ENCODE measurements around the gene UBE3D.
"Not testable (repeated sequence)": the region's sequence is repeated elsewhere in the genome, so short reads cannot be mapped to it uniquely, and the experiment has no call there.

- TF ChIP-seq, protein P1, sequence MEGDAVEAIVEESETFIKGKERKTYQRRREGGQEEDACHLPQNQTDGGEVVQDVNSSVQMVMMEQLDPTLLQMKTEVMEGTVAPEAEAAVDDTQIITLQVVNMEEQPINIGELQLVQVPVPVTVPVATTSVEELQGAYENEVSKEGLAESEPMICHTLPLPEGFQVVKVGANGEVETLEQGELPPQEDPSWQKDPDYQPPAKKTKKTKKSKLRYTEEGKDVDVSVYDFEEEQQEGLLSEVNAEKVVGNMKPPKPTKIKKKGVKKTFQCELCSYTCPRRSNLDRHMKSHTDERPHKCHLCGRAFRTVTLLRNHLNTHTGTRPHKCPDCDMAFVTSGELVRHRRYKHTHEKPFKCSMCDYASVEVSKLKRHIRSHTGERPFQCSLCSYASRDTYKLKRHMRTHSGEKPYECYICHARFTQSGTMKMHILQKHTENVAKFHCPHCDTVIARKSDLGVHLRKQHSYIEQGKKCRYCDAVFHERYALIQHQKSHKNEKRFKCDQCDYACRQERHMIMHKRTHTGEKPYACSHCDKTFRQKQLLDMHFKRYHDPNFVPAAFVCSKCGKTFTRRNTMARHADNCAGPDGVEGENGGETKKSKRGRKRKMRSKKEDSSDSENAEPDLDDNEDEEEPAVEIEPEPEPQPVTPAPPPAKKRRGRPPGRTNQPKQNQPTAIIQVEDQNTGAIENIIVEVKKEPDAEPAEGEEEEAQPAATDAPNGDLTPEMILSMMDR (IDR thresholded peaks at IDR 0.05) = not testable (repeated sequence)
- TF ChIP-seq USF1, TEAD1 (CRISPR knock-in tag; IDR thresholded peaks at IDR 0.05): not testable (repeated sequence)
- TF ChIP-seq, protein P2, sequence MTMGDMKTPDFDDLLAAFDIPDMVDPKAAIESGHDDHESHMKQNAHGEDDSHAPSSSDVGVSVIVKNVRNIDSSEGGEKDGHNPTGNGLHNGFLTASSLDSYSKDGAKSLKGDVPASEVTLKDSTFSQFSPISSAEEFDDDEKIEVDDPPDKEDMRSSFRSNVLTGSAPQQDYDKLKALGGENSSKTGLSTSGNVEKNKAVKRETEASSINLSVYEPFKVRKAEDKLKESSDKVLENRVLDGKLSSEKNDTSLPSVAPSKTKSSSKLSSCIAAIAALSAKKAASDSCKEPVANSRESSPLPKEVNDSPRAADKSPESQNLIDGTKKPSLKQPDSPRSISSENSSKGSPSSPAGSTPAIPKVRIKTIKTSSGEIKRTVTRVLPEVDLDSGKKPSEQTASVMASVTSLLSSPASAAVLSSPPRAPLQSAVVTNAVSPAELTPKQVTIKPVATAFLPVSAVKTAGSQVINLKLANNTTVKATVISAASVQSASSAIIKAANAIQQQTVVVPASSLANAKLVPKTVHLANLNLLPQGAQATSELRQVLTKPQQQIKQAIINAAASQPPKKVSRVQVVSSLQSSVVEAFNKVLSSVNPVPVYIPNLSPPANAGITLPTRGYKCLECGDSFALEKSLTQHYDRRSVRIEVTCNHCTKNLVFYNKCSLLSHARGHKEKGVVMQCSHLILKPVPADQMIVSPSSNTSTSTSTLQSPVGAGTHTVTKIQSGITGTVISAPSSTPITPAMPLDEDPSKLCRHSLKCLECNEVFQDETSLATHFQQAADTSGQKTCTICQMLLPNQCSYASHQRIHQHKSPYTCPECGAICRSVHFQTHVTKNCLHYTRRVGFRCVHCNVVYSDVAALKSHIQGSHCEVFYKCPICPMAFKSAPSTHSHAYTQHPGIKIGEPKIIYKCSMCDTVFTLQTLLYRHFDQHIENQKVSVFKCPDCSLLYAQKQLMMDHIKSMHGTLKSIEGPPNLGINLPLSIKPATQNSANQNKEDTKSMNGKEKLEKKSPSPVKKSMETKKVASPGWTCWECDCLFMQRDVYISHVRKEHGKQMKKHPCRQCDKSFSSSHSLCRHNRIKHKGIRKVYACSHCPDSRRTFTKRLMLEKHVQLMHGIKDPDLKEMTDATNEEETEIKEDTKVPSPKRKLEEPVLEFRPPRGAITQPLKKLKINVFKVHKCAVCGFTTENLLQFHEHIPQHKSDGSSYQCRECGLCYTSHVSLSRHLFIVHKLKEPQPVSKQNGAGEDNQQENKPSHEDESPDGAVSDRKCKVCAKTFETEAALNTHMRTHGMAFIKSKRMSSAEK (CRISPR knock-in tag; IDR thresholded peaks at IDR 0.05; ENCODE audit: borderline replicate concordance) = not testable (repeated sequence)
- TF ChIP-seq, protein P3, sequence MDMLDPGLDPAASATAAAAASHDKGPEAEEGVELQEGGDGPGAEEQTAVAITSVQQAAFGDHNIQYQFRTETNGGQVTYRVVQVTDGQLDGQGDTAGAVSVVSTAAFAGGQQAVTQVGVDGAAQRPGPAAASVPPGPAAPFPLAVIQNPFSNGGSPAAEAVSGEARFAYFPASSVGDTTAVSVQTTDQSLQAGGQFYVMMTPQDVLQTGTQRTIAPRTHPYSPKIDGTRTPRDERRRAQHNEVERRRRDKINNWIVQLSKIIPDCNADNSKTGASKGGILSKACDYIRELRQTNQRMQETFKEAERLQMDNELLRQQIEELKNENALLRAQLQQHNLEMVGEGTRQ (CRISPR knock-in tag; IDR thresholded peaks at IDR 0.05) = not testable (repeated sequence)
Measured at GRCh38 chr6:82852904-82853303, 212.7 kb downstream of the UBE3D start.
